ENCODE measurements around the gene TFDP2.
"Not testable (repeated sequence)": the region's sequence is repeated elsewhere in the genome, so short reads cannot be mapped to it uniquely, and the experiment has no call there.

Gene TFDP2

DNA sequence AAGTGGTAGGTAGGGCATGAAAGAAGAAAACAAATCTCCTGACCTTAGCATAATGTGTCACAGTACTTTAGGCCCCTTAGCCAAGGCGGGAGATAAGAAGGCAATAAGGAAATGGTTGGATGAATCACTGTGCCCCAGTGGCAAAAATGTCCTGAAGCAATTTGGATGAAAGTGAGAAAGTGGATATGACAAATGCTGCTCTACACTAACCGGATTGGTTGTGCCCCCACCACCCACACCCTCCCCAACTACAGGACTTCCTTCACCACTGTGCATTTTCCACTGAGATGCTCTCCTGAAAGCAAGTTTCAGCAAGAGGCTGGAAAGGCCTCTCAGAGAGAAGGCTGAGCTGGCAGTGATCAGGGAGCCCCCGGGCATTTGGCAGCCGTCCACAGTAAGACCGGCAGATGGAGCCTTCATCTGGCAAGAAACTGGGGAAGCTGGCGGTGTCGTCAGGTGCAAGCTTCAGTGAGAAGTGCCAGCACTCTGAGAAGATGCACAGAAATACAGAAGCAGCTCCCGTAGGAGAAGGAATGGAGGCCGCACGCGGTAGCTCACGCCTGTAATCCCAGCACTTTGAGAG lies 209.1 kb downstream of the TFDP2 start:
- Histone ChIP-seq H3K27ac (peak overlapping the region in 17 of 21 experiments; percentile 8 to 77 (median 56)), H3K4me3 (no peak overlapping the region)

- Histone ChIP-seq H3K27ac (peak overlapping the region in 8 of 21 experiments; percentile 8 to 76 (median 59)), H3K4me3 (no peak overlapping the region)
Observed at GRCh38 chr3:141939759-141940158, 209.6 kb downstream of the TFDP2 start.

- H3K27ac ChIP-seq: peak overlapping the region in 18 of 21 experiments; percentile 9 to 82 (median 54)
- no peak overlapping the region for H3K4me3 ChIP-seq
Observed at GRCh38 chr3:141938011-141938500, 211.3 kb downstream of the TFDP2 start.

- Histone ChIP-seq H3K4me3 (no peak overlapping the region), H3K27ac (peak overlapping the region in 4 of 21 experiments; percentile 13 to 62 (median 25))
Observed at GRCh38 chr3:141934354-141934753, 215.0 kb downstream of the TFDP2 start.

DNA sequence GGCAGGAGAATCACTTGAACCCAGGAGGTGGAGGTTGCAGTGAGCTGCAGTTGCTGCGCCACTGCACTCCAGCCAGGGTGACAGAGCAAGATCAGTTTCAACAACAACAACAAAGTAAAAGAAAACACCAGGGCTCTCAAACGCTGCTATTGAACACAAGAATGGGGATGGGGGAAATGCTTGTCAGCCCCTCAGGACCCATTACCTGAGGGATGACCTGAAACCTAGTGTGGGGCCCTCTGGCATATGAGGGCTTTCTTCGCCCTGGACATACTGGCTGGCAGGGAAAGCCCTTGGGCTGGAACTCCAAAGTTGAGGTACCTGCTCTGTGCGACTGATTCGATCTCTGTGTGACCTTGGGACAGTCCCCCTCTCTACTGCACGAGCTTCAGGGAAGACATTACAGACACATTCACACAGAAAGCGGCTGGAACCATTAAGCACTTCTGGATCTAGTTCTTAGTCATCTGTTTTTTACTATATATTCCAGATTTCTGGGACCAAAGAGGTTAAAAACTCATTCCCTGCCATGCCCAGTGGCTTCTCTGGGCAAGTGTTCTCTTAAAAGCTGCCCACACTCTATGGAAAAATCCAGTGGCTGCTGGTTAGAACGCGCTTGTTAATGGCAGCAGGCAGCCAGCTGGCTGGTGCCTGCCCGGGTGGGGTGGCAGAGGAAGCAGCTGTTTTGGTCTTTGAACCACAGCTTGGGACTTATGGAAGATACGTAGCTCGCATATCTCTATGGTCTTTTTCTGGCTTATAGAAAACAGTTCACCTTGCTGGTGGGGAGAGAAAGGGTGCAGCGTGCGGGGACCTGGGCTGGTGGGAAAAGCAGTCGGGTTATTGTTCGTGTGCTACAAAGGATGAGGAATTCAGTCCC lies 215.7 kb downstream of the TFDP2 start:
- H3K27ac ChIP-seq: peak overlapping the region in 4 of 21 experiments; percentile 13 to 62 (median 25)

GRCh38 chr3:141930801-141931200 lies 218.5 kb downstream of the TFDP2 start:
- Histone ChIP-seq H3K27ac (no peak overlapping the region), H3K4me3 (no peak overlapping the region)

More for the DNA sequence above, 215.7 kb downstream of the TFDP2 start:
- no peak overlapping the region for H3K4me3 ChIP-seq

- no peak overlapping the region for H3K27ac ChIP-seq
- no peak overlapping the region for H3K4me3 ChIP-seq
Observed at GRCh38 chr3:141929341-141929995, 219.9 kb downstream of the TFDP2 start.

DNA sequence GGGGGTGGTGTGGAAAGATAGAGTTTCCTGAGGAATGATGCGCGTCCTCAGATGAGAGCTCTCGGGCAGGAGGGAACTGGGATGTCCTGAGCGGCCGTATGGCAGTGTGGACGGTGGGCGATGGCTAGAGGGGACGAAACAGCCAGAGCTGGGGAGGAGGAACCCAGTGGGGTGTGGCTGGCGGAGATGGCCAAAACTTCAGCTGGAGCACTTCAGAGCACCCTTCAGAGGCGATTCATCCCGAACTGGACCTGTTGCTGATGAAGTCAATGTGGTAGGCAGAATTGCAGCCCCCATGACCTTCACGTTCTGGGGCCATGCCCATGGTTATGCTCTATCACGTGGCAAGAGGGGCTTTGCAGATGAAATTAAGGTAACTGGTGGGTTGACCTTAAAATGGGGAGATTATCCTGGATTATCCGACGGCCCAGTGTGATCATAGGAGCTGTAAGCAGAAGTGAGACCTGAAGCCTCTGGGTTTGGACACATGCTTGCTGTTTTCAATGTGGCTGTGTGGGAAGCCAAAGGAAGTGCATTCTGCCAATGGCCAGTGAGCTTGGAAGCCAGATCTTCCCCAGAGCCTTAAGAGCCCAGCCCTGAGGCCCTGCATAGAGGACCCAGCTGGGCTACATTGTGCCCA lies 220.6 kb downstream of the TFDP2 start:
- no peak overlapping the region for H3K4me3 ChIP-seq

DNA sequence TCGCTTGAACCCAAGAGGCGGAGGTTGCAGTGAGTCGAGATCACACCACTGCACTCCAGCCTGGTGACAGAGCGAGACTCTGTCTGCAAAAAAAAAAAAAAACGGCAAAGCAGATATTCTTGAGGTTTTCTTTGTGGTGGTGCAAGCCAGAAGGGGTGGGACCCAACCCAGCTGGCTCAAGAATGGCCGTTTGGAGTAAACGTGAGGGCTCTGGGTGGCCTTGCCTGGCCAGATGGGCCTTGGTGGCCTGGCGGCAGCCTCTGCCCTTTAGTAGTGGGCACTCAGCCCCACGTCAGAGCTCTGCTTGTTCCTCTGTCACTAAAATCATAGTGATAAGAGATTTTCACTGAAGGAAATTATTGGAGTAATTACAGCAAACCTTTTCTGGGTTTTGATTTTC lies 222.4 kb downstream of the TFDP2 start:
- Histone ChIP-seq H3K27ac (no peak overlapping the region), H3K4me3 (no peak overlapping the region)

More for the DNA sequence above, 220.6 kb downstream of the TFDP2 start:
- H3K27ac ChIP-seq: no peak overlapping the region

DNA sequence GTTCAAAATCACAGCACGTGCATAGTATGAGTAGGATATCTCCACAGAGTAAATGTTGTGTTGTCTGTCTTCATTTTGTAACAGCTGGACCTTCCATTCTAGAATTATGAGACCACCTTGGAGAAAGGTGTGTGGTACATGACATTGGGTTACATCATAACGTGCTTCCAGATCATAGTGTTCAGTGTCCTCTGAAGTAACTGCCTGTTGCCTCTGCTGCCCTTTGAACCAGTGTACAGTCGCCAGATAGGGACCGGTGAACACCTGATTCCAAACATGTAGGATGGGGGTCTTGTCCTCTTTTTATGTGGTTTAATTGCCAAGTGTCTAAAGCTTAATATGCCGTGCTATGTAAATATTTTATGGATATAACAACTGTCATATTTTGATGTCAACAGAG lies 223.7 kb downstream of the TFDP2 start:
- not testable (repeated sequence) for H3K27ac ChIP-seq

DNA sequence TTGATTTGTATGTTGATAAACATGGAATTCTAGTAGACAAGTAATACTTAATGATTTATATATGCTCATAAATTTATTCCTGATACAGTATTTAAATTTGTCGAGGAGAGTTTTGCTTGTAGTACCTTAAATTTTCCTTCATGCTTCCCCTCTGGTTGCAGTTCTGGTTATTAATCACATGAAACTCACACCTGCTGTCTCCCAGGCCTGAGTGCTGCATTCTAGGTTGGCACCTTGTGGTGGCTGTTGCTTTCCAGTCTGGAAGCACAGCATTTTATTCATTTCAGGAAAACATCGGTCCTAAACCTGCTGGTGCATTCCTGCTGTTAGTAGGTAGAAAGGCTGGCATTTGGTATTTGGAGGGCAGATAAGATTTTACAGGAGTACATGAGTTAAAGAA lies 228.0 kb downstream of the TFDP2 start:
- H3K27ac ChIP-seq: no peak overlapping the region
- H3K4me3 ChIP-seq: no peak overlapping the region

More for the DNA sequence above, 223.7 kb downstream of the TFDP2 start:
- H3K4me3 ChIP-seq: not testable (repeated sequence)

GRCh38 chr3:141920701-141921100 lies 228.6 kb downstream of the TFDP2 start:
- no peak overlapping the region for H3K27ac ChIP-seq
- no peak overlapping the region for H3K4me3 ChIP-seq

DNA sequence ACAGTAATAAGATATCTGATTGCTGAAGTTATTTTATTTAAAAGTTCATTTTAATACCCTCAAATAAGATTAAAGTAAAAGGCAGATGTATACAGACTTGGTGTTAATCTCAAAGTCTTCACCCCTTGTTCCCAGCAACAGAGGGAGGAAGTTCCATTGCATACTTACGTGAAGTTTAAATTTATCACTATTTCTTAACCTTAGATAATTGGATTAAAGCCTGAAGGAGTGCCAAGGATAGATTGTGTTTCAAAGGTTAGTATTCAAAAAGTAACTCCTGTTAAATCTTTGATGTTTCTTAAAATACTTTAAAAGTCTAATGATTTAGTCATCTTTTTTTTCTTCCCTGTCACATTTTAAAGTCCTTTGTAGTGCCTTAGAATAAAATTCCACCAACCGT lies 233.6 kb downstream of the TFDP2 start:
- Histone ChIP-seq H3K27ac (no peak overlapping the region), H3K4me3 (no peak overlapping the region)

DNA sequence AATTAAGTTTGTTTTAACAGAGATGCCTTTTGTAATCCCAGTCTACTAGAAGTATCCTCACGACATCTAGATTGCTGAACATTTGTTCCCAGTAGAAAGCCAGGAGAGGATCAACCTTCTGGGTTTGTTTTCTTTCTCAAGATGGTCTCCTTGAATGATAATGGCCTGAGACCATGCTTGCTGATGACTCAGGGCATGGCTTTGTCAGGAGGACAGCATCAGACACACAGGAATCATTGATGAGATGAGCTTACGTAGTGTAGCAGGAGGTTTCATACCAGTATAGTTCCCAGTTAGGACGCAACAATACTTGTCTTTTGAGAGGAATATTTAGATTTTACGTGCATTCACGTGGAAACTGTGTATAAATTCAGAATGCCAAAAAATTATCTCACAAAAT lies 234.3 kb downstream of the TFDP2 start:
- Histone ChIP-seq H3K27ac (peak overlapping the region in 1 of 21 experiments; percentile 1), H3K4me3 (no peak overlapping the region)

DNA sequence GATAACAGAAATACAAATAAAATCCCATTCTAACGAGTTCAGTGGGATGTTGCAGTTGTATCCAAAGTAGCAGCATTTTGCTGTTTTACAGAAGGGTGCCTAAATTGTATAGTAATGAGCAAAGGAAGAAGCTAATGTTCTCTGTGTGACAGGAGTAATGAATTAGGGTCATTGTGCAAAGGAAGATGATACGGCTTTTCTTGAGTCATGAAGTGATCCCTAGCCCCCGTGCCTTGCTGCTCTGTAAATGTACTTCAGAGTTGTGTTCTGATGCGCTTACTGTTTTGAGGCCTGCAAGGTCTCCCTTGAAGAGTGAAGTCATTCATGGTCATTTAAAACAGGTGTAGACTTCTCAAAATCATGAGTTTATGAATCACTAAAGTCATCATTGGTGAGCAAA lies 235.0 kb downstream of the TFDP2 start:
- no peak overlapping the region for H3K4me3 ChIP-seq
- H3K27ac ChIP-seq: no peak overlapping the region

DNA sequence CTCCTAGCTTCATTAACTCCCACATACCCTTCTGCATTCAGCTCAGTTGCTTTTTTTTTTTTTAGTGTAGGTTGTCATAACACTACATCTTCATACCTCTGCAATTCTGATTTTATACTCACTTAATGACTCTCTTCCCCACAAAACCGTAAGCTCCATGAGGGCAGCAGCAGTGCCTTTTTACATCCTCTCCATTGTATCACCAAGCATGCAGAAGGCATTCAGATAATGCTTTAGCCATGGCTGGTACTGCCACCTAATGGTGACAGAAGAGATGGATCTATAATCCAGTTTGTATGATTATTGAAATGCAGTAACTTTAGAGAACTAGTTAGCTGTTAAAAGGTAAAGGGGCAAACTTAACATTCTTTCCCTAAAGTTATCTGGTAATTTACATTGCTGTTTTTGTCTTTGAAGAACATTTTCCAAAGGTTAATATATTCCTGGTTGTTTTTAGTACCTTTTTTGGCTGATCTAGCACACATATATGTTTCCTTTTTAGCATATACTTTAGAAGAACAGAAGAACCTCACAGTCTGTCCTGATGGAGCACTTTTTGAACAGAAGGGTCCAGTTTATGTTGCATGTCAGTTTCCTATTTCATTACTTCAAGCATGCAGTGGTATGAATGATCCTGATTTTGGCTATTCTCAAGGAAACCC lies 236.1 kb downstream of the TFDP2 start:
- no peak overlapping the region for H3K4me3 ChIP-seq
- no peak overlapping the region for H3K27ac ChIP-seq

- H3K4me3 ChIP-seq, H3K27ac ChIP-seq: not testable (repeated sequence)
Observed at GRCh38 chr3:141909986-141910385, 239.4 kb downstream of the TFDP2 start.

- Histone ChIP-seq H3K4me3 (no peak overlapping the region), H3K27ac (no peak overlapping the region)
Observed at GRCh38 chr3:141909408-141909807, 239.9 kb downstream of the TFDP2 start.

DNA sequence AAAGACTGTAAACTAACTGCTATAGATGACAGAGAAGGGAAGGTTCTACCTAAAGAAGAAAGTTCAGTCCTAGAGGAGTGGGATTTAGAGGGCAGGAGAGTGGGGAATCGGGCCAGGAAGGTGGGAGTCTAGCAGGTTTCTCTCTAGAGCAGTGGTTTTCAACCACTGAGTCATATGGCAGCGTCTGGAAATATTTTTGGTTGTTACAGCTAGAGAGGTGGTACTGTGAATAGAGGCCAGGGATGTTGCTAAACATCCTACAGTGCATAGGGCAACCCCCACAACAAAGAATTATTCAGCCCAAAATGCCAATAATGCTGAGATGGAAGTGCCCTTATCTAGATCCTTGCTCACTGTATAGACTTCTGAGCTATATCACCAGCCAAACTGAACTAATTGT lies 244.2 kb downstream of the TFDP2 start:
- no peak overlapping the region for H3K4me3 ChIP-seq
- H3K27ac ChIP-seq: no peak overlapping the region
